ENCODE measurements around the gene TAF4B. TPM values are rescaled to one million over a fixed set of nuclear protein-coding genes. Genes with fewer than 3 reads are reported as not detected.

Gene TAF4B
- total RNA-seq, 3 donors from 2014 or later (not counting 1 experiment from before 2014, with no cell fraction given) = 1.5 to 3.3 (median 1.7) TPM

- ATAC-seq (no peak), DNase-seq (no peak)
- no peaks in the 10 kb centered on the region for H3K4me1 Mint-ChIP-seq
- no peaks in the 10 kb centered on the region for H3K36me3 ChIP-seq (ENCODE audit: control insufficient read depth, insufficient read depth, low read length)
- 100% methylated on average over 4 of the region's 4 CpGs for WGBS (ENCODE audit: insufficient coverage)
- H3K27ac Mint-ChIP-seq = no peak overlapping the region
- no peaks in the 10 kb centered on the region for H3K27me3 ChIP-seq (ENCODE audit: control insufficient read depth, insufficient read depth, low read length)
- no peak overlapping the region for H3K27ac ChIP-seq (ENCODE audit: low read length)
- peaks cover 3% of the 10 kb centered on the region in 2 donors for H3K27me3 Mint-ChIP-seq (ENCODE audit: low read depth in 2 of 2)
- no peak overlapping the region for H3K4me3 ChIP-seq (ENCODE audit: low read length)
- no peaks in the 10 kb centered on the region for H3K9me3 Mint-ChIP-seq
- no peaks in the 10 kb centered on the region for H3K4me1 ChIP-seq (ENCODE audit: control insufficient read depth, insufficient read depth, low read length)
- H3K4me3 Mint-ChIP-seq = no peak overlapping the region
- intact Hi-C loops (cut with micrococcal nuclease) = no loop called here
- TF ChIP-seq, protein P1, sequence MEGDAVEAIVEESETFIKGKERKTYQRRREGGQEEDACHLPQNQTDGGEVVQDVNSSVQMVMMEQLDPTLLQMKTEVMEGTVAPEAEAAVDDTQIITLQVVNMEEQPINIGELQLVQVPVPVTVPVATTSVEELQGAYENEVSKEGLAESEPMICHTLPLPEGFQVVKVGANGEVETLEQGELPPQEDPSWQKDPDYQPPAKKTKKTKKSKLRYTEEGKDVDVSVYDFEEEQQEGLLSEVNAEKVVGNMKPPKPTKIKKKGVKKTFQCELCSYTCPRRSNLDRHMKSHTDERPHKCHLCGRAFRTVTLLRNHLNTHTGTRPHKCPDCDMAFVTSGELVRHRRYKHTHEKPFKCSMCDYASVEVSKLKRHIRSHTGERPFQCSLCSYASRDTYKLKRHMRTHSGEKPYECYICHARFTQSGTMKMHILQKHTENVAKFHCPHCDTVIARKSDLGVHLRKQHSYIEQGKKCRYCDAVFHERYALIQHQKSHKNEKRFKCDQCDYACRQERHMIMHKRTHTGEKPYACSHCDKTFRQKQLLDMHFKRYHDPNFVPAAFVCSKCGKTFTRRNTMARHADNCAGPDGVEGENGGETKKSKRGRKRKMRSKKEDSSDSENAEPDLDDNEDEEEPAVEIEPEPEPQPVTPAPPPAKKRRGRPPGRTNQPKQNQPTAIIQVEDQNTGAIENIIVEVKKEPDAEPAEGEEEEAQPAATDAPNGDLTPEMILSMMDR (IDR thresholded peaks at IDR 0.05) = no peak
- H3K9me3 ChIP-seq (ENCODE audit: control insufficient read depth, insufficient read depth, low read length) = no peaks in the 10 kb centered on the region
- H3K36me3 Mint-ChIP-seq = no peaks in the 10 kb centered on the region
These were observed 35.9 kb downstream of the TAF4B start for GRCh38 chr18:26262156-26262555.

- no peaks in the 10 kb centered on the region for H3K27me3 Mint-ChIP-seq (ENCODE audit: low read depth in 2 of 2)
- no peaks in the 10 kb centered on the region for H3K9me3 Mint-ChIP-seq
- ATAC-seq (no peak), DNase-seq (no peak)
- no peak overlapping the region for H3K27ac Mint-ChIP-seq
- no peaks in the 10 kb centered on the region for H3K36me3 Mint-ChIP-seq
- Histone ChIP-seq H3K4me3 (ENCODE audit: low read length) (no peak overlapping the region), H3K27me3 (ENCODE audit: control insufficient read depth, insufficient read depth, low read length) (no peaks in the 10 kb centered on the region), H3K4me1 (ENCODE audit: control insufficient read depth, insufficient read depth, low read length) (peaks cover 3% of the 10 kb centered on the region), H3K27ac (ENCODE audit: low read length) (no peak overlapping the region), H3K9me3 (ENCODE audit: control insufficient read depth, insufficient read depth, low read length) (no peaks in the 10 kb centered on the region), H3K36me3 (ENCODE audit: control insufficient read depth, insufficient read depth, low read length) (no peaks in the 10 kb centered on the region)
- intact Hi-C loops (cut with micrococcal nuclease) = no loop called here
- 96% methylated on average over 3 of the region's 4 CpGs for WGBS (ENCODE audit: insufficient coverage)
- TF ChIP-seq, protein P1 (IDR thresholded peaks at IDR 0.05) = no peak
- peaks cover 0 to 5% of the 10 kb centered on the region in 2 donors for H3K4me1 Mint-ChIP-seq
- H3K4me3 Mint-ChIP-seq = no peak overlapping the region
These were observed 41.2 kb downstream of the TAF4B start for GRCh38 chr18:26267357-26267930.

- TF ChIP-seq, protein P1 (IDR thresholded peaks at IDR 0.05) = no peak
- WGBS (ENCODE audit: insufficient coverage) = 91% methylated on average over 4 of the region's 4 CpGs
These were observed 42.2 kb downstream of the TAF4B start for GRCh38 chr18:26268454-26268853.

More at GRCh38 chr18:26268454-26268853, 42.2 kb downstream of the TAF4B start:
- Histone ChIP-seq H3K4me3 (ENCODE audit: low read length) (no peak overlapping the region), H3K27ac (ENCODE audit: low read length) (no peak overlapping the region), H3K36me3 (ENCODE audit: control insufficient read depth, insufficient read depth, low read length) (no peaks in the 10 kb centered on the region), H3K4me1 (ENCODE audit: control insufficient read depth, insufficient read depth, low read length) (peaks cover 3% of the 10 kb centered on the region), H3K9me3 (ENCODE audit: control insufficient read depth, insufficient read depth, low read length) (no peaks in the 10 kb centered on the region), H3K27me3 (ENCODE audit: control insufficient read depth, insufficient read depth, low read length) (no peaks in the 10 kb centered on the region)
- Mint-ChIP-seq H3K27ac (no peak overlapping the region), H3K4me3 (no peak overlapping the region), H3K4me1 (peaks cover 0 to 5% of the 10 kb centered on the region in 2 donors), H3K27me3 (ENCODE audit: low read depth in 2 of 2) (no peaks in the 10 kb centered on the region), H3K36me3 (no peaks in the 10 kb centered on the region), H3K9me3 (no peaks in the 10 kb centered on the region)
- intact Hi-C loops (cut with micrococcal nuclease) = no loop called here
- no peak for ATAC-seq
- DNase-seq = no peak
